Right atrium auricular region (tissue), 2 donors: ENCODE results near the gene RUNX2. TPM values are rescaled to one million over a fixed set of nuclear protein-coding genes. Genes with fewer than 3 reads are reported as not detected.

ENCODE experiments used
- DNase-seq: peaks from one replicate; pipeline ENCODE4 v3.0.0-alpha.2; 2019; ENCODE audit warnings: low spot score
- H3K27ac ChIP-seq, 2 donors: fragments of 200-600 bp; sonication (generic); 1 replicate in 1 of 2; 2 replicates in 1 of 2; pipeline ENCODE4 v1.5.1; 2016 to 2019
- H3K27me3 ChIP-seq, 2 donors: fragments of 200-600 bp; sonication (generic); one replicate each; pipeline versions ENCODE4 v1.5.1 to v1.6.0; 2017 to 2019
- H3K36me3 ChIP-seq: fragments of 200-600 bp; sonication (generic); one replicate; pipeline ENCODE4 v1.5.1; 2016
- H3K4me1 ChIP-seq, 2 donors: fragments of 200-600 bp; sonication (generic); one replicate each; pipeline versions ENCODE4 v1.5.1 to v1.6.0; 2017 to 2019
- H3K4me3 ChIP-seq, 2 donors: fragments of 200-600 bp; sonication (generic); 1 replicate in 1 of 2; 2 replicates in 1 of 2; pipeline ENCODE4 v1.5.1; 2017 to 2019; ENCODE audit warnings: mild to moderate bottlenecking in 1 of 2, moderate library complexity in 1 of 2
- H3K9me3 ChIP-seq, 2 donors: fragments of 200-600 bp; sonication (generic); one replicate each; pipeline ENCODE4 v1.5.1; 2019
- CTCF ChIP-seq, 2 donors: fragments of 200-600 bp; sonication (generic); IDR thresholded peaks; one replicate each; pipeline ENCODE4 v1.5.1; 2019; ENCODE audit warnings: antibody characterized with exemption in 2 of 2
- total RNA-seq, 2 donors: library from RNA; depleted of rRNA; stranded (reverse); fragments of >200 nt; gene quantifications; one replicate each; pipeline ENCODE4 v1.1.0, GENCODE V29; 2016

RUNX2 gene
- total RNA-seq, 2 donors from 2014 or later: 0.55 to 0.85 TPM

GRCh38 chr6:45540375-45540920, 212.3 kb downstream of the RUNX2 start:
- Histone ChIP-seq H3K27me3 (no peaks in the 10 kb centered on the region), H3K4me3 (no peak overlapping the region), H3K4me1 (peaks cover 0 to 11% of the 10 kb centered on the region in 2 donors), H3K9me3 (no peaks in the 10 kb centered on the region), H3K36me3 (no peaks in the 10 kb centered on the region), H3K27ac (no peak overlapping the region)
- no peak for TF ChIP-seq CTCF (IDR thresholded peaks at IDR 0.05)
- no peak for DNase-seq

GRCh38 chr6:45541934-45542333, 213.8 kb downstream of the RUNX2 start:
- Histone ChIP-seq H3K27me3 (no peaks in the 10 kb centered on the region), H3K4me1 (peaks cover 0 to 11% of the 10 kb centered on the region in 2 donors), H3K27ac (no peak overlapping the region), H3K4me3 (no peak overlapping the region), H3K9me3 (no peaks in the 10 kb centered on the region), H3K36me3 (no peaks in the 10 kb centered on the region)
- TF ChIP-seq CTCF (IDR thresholded peaks at IDR 0.05): no peak
- no peak for DNase-seq

- Histone ChIP-seq H3K27me3 (no peaks in the 10 kb centered on the region), H3K4me3 (no peak overlapping the region), H3K36me3 (no peaks in the 10 kb centered on the region), H3K9me3 (no peaks in the 10 kb centered on the region), H3K27ac (no peak overlapping the region), H3K4me1 (peaks cover 0 to 11% of the 10 kb centered on the region in 2 donors)
- no peak for DNase-seq
- TF ChIP-seq CTCF (IDR thresholded peaks at IDR 0.05): no peak
Measured at GRCh38 chr6:45543298-45544235, 215.4 kb downstream of the RUNX2 start.

- no peak for TF ChIP-seq CTCF (IDR thresholded peaks at IDR 0.05)
Measured at GRCh38 chr6:45545416-45545815, 217.3 kb downstream of the RUNX2 start.

GRCh38 chr6:45548657-45549515, 220.8 kb downstream of the RUNX2 start:
- Histone ChIP-seq H3K4me3 (no peak overlapping the region), H3K27me3 (no peaks in the 10 kb centered on the region), H3K4me1 (no peaks in the 10 kb centered on the region), H3K27ac (no peak overlapping the region), H3K9me3 (no peaks in the 10 kb centered on the region), H3K36me3 (no peaks in the 10 kb centered on the region)
- no peak for TF ChIP-seq CTCF (IDR thresholded peaks at IDR 0.05)
- no peak for DNase-seq

More at GRCh38 chr6:45545416-45545815, 217.3 kb downstream of the RUNX2 start:
- no peak overlapping the region for H3K27ac ChIP-seq
- no peaks in the 10 kb centered on the region for H3K27me3 ChIP-seq
- H3K4me1 ChIP-seq: peaks cover 0 to 11% of the 10 kb centered on the region in 2 donors
- H3K36me3 ChIP-seq: no peaks in the 10 kb centered on the region
- DNase-seq: no peak
- no peaks in the 10 kb centered on the region for H3K9me3 ChIP-seq
- H3K4me3 ChIP-seq: no peak overlapping the region
